Measurements from ENCODE around the gene DECR2. TPM values are rescaled to one million over a fixed set of nuclear protein-coding genes. Genes with fewer than 3 reads are reported as not detected.
"Not testable (repeated sequence)": the region's sequence is repeated elsewhere in the genome, so short reads cannot be mapped to it uniquely, and the experiment has no call there.

DECR2 gene
- polyA plus RNA-seq, 3 donors, result 11.9 to 22.8 (median 20.2) TPM

- WGBS, 3 donors, result 67 to 77% (median 72%) methylated on average over 7 of the region's 7 CpGs
- no peak overlapping the region for H3K27ac ChIP-seq (ENCODE audit: low read depth, low read length)
Observed at GRCh38 chr16:391885-392335, 9.8 kb upstream of the DECR2 start.

GRCh38 chr16:392450-393030 lies 9.1 kb upstream of the DECR2 start:
- WGBS, 3 donors, result 74 to 84% (median 75%) methylated on average over 6 to 7 of the region's 7 CpGs
- no peak overlapping the region for H3K27ac ChIP-seq (ENCODE audit: low read depth, low read length)

- H3K27ac ChIP-seq (ENCODE audit: low read depth, low read length), result no peak overlapping the region
- WGBS, 3 donors, result 21 to 45% (median 31%) methylated on average over 3 of the region's 3 CpGs
Observed at GRCh38 chr16:396199-396598, 5.5 kb upstream of the DECR2 start.

GRCh38 chr16:396605-397004 lies 5.1 kb upstream of the DECR2 start:
- WGBS, 3 donors, result 1 to 21% (median 2%) methylated on average over 22 of the region's 22 CpGs
- H3K27ac ChIP-seq (ENCODE audit: low read depth, low read length), result no peak overlapping the region

- WGBS, 3 donors, result 0 to 1% (median 0%) methylated on average over 26 to 75 of the region's 75 CpGs
- no peak within 1 kb of the TSS for H3K27ac ChIP-seq (ENCODE audit: low read depth, low read length)
Observed at GRCh38 chr16:397135-397661, 4.5 kb upstream of the DECR2 start, which contains the start of gene NME4. Gene NME4 (plus strand): TSS chr16:397199. CDS start chr16:397223, 24 bp downstream.

- WGBS, 3 donors, result 15 to 35% (median 32%) methylated on average over 24 to 29 of the region's 29 CpGs
- H3K27ac ChIP-seq (ENCODE audit: low read depth, low read length), result no peak overlapping the region
Observed at GRCh38 chr16:397736-398332, 3.9 kb upstream of the DECR2 start.

GRCh38 chr16:398561-399339 lies 2.9 kb upstream of the DECR2 start:
- 81 to 84% (median 83%) methylated on average over 24 of the region's 24 CpGs for whole genome bisulfite sequencing, 3 donors
- no peak overlapping the region for H3K27ac ChIP-seq (ENCODE audit: low read depth, low read length)

GRCh38 chr16:399340-400019 lies 2.2 kb upstream of the DECR2 start:
- no peak overlapping the region for H3K27ac ChIP-seq (ENCODE audit: low read depth, low read length)
- WGBS, 3 donors, result 82 to 84% (median 84%) methylated on average over 21 to 22 of the region's 22 CpGs

GRCh38 chr16:400061-400591 lies 1.6 kb upstream of the DECR2 start:
- 64 to 80% (median 78%) methylated on average over 10 of the region's 10 CpGs for WGBS, 3 donors
- no peak overlapping the region for H3K27ac ChIP-seq (ENCODE audit: low read depth, low read length)

GRCh38 chr16:404971-405486 lies 3.3 kb downstream of the DECR2 start:
- WGBS, 3 donors, result 91 to 93% (median 91%) methylated on average over 12 of the region's 12 CpGs
- H3K27ac ChIP-seq (ENCODE audit: low read depth, low read length), result no peak overlapping the region

GRCh38 chr16:405548-406506 lies 4.1 kb downstream of the DECR2 start:
- no peak overlapping the region for H3K27ac ChIP-seq (ENCODE audit: low read depth, low read length)
- 82 to 88% (median 85%) methylated on average over 27 of the region's 27 CpGs for WGBS, 3 donors

GRCh38 chr16:407253-407652 lies 5.6 kb downstream of the DECR2 start:
- no peak overlapping the region for H3K27ac ChIP-seq (ENCODE audit: low read depth, low read length)
- 84 to 93% (median 90%) methylated on average over 16 of the region's 16 CpGs for WGBS, 3 donors

- WGBS, 3 donors, result 68 to 94% (median 94%) methylated on average over 36 of the region's 36 CpGs
- no peak overlapping the region for H3K27ac ChIP-seq (ENCODE audit: low read depth, low read length)
Observed at GRCh38 chr16:410516-411178, 9.0 kb downstream of the DECR2 start.

GRCh38 chr16:411576-412265 lies 10.0 kb downstream of the DECR2 start:
- WGBS, 3 donors, result 94 to 96% (median 94%) methylated on average over 26 of the region's 26 CpGs
- H3K27ac ChIP-seq (ENCODE audit: low read depth, low read length), result no peak overlapping the region

- H3K27ac ChIP-seq (ENCODE audit: low read depth, low read length), result no peak overlapping the region
- 83 to 93% (median 87%) methylated on average over 21 of the region's 21 CpGs for WGBS, 3 donors
Observed at GRCh38 chr16:414395-415169, 12.9 kb downstream of the DECR2 start.

GRCh38 chr16:415170-415498 lies 13.4 kb downstream of the DECR2 start:
- H3K27ac ChIP-seq (ENCODE audit: low read depth, low read length), result not testable (repeated sequence)
- 95 to 100% (median 97%) methylated on average over 3 of the region's 3 CpGs for WGBS, 3 donors

All from adipose tissue (tissue), 3 donors.